AG09309 (cell line): ENCODE measurements around the gene TAS2R41.
A peak's percentile ranks its signal among the peaks of the same experiment; 100 is the strongest.

Experiments used
- DNase-seq: peaks from one replicate; pipeline ENCODE4 v3.0.0-alpha.2; 2010; ENCODE audit warnings: low read depth
- H3K4me3 ChIP-seq: 2 replicates; pipeline ENCODE4 v1.5.1; 2011; ENCODE audit warnings: mild to moderate bottlenecking, low read depth, low read length, moderate library complexity; ENCODE audit not compliant: control insufficient read depth
- TF ChIP-seq, protein P1 (sequence below): IDR thresholded peaks from 2 replicates; pipeline ENCODE4 v1.5.1; 2011; ENCODE audit warnings: mild to moderate bottlenecking, low read depth, low read length, inconsistent platforms; ENCODE audit not compliant: insufficient read depth, control insufficient read depth; ENCODE audit errors: missing control alignments

TAS2R41 gene

DNA sequence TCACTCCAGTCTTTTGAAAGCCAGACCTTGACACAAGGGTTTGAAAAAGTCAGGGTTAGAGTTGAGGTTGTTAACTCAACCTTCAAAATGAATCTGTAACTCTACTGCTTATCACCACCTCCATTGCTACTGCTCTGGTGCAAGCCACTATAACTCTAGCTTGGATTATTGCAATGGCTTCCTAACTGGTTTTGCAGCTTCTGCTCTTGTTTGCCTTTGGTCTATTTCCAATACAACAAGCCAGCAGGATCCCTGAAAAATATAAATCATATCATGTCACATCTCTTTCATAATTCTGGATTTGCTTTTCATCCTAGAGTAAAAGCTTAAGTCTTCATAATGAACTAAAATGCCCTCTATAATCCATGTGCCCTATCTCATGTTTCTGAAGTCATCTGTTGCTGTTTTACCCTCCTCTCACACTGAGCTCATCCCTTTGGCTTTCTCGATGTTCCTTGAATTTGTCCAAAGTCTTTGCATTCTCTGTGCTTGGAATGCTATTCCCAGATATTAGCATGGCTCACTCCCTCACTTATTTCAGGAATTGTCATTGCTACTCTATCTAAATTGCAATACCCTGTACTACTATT is 23.5 kb upstream of the TAS2R41 start:
- TF ChIP-seq, protein P1, sequence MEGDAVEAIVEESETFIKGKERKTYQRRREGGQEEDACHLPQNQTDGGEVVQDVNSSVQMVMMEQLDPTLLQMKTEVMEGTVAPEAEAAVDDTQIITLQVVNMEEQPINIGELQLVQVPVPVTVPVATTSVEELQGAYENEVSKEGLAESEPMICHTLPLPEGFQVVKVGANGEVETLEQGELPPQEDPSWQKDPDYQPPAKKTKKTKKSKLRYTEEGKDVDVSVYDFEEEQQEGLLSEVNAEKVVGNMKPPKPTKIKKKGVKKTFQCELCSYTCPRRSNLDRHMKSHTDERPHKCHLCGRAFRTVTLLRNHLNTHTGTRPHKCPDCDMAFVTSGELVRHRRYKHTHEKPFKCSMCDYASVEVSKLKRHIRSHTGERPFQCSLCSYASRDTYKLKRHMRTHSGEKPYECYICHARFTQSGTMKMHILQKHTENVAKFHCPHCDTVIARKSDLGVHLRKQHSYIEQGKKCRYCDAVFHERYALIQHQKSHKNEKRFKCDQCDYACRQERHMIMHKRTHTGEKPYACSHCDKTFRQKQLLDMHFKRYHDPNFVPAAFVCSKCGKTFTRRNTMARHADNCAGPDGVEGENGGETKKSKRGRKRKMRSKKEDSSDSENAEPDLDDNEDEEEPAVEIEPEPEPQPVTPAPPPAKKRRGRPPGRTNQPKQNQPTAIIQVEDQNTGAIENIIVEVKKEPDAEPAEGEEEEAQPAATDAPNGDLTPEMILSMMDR: no peak
- no peak for DNase-seq
- H3K4me3 ChIP-seq: no peak overlapping the region

DNA sequence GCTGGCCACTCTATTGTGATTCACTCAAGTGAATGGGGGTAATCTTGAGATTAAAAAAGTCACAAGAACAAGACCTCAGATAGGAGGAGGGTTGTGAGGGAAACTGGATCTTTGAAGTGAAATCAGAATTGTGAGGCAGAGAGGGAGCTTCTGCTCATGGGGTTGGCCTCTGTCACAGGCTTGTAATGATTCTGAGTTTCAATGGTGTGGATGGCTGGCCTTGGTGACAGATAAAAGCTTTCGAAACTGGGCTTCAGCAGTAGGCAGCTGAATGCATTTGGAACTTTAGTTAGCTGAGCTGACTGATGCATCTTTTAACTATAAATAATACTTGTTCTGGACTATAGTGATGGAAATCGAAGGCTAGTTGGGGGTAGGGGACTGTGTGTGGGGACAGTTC is 22.2 kb upstream of the TAS2R41 start:
- H3K4me3 ChIP-seq: no peak overlapping the region
- TF ChIP-seq, protein P1: no peak
- DNase-seq: no peak

- H3K4me3 ChIP-seq: no peak overlapping the region
- TF ChIP-seq, protein P1: no peak
- DNase-seq: no peak
These were observed 21.7 kb upstream of the TAS2R41 start for GRCh38 chr7:143455942-143456341.

DNA sequence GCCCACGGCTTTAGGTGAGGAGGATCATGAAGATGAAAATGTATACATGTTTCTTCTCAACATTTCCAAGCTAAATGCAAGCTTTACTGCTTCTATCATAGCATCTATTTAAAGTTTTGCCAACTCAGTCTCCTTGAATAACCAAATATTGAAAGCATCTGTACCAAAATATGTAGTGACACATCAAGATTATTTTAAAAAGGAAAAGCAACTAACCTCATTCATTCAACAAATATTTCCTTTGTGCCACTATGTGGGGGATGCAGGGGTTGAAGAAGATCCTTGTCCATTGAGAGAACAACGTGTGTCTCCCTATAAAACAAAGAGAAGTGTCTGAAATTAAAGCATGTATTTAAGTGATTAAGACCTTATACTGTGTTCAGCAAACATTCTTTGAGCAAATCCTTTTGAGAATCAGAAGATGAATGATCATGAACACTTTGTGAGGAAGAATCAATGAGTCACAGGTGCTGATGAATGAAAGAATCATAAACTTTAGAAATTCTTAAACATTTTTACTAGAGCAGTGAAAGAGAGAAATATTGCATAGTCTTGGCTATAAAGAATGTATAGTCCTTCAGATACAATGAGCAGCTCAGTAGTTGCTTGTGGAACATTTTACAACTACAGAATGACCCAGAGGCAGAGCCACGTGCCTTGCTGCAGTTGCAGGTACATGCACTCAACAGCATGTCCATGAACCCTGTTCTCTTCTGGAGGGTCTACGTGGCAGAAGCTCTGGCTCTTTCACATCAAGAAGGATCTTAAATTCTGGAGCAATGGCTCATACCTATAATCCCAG is 20.5 kb upstream of the TAS2R41 start:
- no peak overlapping the region for H3K4me3 ChIP-seq
- DNase-seq: no peak
- TF ChIP-seq, protein P1: no peak

DNA sequence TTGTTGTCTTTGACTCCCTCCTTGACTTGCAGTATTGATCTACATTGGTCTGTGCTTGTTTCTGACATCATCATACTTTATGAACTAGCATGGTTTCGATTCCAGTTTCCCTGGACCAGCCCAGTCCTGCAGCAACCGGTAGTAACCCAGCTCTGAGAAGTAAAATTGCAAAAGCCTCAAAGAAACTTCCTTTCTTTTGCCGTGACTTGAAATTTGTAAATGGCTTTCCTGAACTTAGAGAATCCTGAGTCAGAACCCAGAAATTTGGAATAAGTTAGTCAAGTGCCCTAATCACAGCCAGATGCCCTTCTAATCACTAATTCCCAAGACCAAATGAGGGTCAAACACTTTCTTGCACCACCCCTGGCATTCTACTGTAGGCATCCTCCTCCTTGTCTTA is 19.4 kb upstream of the TAS2R41 start:
- H3K4me3 ChIP-seq: no peak overlapping the region; the same call in 1 of the 2 replicates
- TF ChIP-seq, protein P1: no peak
- DNase-seq: peak; percentile 67

DNA sequence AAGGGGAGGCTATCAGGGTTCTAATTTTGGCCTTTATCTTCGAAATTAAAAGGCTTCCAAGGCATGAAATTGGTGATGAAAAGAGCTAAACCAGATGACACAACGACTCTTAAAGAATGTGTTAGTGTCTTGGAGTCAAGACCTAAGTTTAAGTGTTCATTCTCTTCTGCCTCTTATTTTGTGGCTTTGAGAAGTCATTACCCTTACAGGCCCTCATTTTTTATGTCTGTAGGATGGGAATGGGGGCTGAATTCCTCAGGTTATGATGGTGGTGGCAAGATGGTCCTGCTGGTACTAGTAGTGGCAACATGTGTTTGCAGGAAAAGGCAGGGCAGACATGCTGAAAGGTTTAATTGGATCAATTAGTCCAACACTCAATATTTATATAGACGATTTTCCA is 19.0 kb upstream of the TAS2R41 start:
- TF ChIP-seq, protein P1: no peak
- H3K4me3 ChIP-seq: no peak overlapping the region
- DNase-seq: no peak

DNA sequence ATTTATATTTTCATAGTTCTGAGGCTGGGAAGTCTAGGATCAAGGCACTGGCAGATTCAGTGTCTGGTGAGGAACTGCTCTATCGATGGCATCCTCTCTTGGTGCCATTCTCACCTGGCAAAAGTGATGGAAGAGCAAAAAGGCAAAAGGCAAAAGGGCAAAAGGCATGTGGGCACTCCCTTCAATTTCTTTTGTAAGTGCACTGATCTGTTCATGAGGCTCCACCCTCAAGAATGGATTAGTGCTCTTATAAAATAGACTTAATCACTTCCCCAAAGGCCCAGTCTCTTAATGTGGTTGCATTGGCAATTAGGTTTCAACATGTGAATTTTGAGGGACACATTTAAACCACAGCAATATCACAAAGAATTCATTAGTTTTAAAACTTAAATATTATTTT is 18.3 kb upstream of the TAS2R41 start:
- no peak for DNase-seq
- no peak overlapping the region for H3K4me3 ChIP-seq
- TF ChIP-seq, protein P1: no peak
